ENCODE measurements around the gene CDK11B.

Gene CDK11B

DNA sequence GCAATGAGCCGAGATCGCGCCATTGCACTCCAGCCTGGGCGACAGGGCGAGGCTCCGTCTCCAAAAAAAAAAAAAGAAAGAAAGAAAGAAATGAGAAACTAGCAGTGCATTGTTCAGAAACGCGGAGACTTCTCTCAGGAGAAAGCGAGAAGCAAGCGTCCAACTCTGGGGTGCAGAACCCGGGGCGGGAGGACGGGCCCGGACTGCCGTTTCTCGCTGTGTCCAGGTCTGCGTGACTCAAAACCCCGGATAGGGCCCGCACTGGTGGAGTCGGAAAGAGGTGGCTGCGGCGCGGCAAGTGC is 43.9 kb downstream of the CDK11B start:
- peak overlapping the region; percentile 99 for H3K27ac ChIP-seq

DNA sequence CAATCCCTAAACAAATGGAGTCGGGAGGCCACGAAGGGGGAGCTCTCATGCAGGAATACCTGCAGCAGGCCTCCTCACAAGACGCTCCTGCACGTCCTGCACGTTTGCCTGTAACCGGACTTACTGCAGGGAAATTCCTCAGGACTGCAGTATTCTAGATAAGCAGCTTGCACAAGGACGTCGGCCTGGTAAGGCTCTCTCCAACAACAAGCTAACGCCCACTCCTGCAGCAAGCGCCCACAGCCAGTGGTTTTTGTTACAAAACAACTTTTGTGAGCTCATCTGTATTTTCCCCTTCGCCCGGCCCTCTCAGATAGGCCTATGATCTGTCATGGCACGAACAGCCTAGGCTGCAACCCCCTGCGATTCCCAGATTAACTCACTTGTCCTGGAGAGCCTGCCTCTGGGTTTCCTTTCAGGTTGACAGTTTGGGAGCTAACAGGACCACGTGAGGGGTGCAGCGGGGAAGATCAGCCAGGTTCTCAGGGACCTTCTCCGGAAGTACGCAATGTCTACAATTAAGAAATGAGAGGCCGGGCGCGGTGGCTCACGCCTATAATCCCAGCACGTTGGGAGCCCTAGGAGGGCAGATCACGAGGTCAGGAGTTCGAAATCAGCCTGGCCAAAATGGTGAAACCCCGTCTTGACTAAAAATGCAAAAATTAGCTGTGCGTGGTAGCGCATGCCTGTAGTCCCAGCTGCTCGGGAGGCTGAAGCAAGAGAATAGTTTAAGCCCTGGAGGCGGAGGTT is 44.4 kb downstream of the CDK11B start:
- TF ChIP-seq, protein P1, sequence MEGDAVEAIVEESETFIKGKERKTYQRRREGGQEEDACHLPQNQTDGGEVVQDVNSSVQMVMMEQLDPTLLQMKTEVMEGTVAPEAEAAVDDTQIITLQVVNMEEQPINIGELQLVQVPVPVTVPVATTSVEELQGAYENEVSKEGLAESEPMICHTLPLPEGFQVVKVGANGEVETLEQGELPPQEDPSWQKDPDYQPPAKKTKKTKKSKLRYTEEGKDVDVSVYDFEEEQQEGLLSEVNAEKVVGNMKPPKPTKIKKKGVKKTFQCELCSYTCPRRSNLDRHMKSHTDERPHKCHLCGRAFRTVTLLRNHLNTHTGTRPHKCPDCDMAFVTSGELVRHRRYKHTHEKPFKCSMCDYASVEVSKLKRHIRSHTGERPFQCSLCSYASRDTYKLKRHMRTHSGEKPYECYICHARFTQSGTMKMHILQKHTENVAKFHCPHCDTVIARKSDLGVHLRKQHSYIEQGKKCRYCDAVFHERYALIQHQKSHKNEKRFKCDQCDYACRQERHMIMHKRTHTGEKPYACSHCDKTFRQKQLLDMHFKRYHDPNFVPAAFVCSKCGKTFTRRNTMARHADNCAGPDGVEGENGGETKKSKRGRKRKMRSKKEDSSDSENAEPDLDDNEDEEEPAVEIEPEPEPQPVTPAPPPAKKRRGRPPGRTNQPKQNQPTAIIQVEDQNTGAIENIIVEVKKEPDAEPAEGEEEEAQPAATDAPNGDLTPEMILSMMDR (conservative IDR thresholded peaks at IDR 0.05) = no peak
- H3K27ac ChIP-seq = peak overlapping the region; percentile 99

More for the DNA sequence above, 43.9 kb downstream of the CDK11B start:
- TF ChIP-seq, protein P1 (conservative IDR thresholded peaks at IDR 0.05) = no peak

DNA sequence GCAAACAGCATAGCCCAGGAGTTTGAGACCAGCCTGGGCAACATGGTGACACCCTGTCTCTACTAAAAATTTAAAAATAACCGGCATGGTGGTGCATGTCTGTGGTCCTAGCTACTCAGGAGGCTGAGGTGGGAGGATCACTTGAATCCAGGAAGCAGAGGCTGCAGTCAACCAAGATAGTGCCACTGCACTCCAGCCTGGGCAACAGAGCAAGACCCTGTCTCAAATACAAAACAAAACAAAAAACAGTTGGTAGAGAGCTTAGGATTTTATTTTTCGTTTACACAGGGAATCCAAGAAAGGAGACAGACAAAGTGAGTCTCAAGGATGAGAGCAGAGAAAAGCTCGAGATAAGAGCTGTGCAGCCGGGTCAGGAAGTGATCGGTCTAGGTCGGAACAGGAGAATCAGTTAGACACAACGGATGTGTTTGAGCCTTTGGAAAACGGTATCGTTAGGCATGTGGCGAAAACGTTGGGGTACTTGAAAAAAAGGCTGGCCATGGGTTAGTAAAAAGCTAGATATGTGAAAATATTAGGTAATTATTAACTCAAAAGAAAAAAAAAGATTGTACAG is 45.2 kb downstream of the CDK11B start:
- TF ChIP-seq, protein P1 (conservative IDR thresholded peaks at IDR 0.05) = no peak
- H3K27ac ChIP-seq = peak overlapping the region; percentile 99

DNA sequence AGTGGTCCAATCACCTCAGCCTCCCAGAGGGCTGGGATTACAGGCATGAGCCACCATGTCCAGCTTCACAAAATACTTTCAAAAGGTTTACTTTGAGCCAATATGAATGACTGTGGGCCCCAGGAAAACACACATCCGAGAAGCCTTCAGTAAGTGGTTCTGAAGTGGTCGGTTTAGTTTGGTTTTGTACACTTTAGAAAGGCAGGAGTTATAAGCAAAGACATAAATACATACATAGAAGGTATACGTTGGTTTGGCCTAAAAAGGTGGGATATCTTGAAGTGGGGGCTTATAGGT is 46.8 kb downstream of the CDK11B start:
- TF ChIP-seq, protein P1 (conservative IDR thresholded peaks at IDR 0.05) = no peak
- H3K27ac ChIP-seq = no peak overlapping the region

DNA sequence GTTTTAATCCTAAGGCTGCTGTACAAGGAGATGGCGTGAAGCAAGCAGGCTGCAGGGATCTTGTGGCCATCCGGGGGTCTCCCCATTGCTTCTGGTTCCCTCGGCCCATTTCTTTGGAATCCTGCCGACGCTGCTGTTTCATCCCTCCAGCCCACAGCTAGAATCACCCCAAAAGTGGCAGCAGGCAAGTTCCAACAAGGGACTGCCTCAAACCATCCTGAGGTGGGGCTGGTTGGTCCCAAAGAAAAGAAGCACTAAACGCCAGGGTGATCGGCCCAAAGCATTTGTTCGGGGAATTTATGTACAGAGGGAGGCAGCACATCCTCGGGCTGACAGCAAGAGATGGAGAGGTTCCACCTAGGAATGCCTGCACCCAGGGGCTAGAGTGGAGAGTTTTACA is 48.0 kb downstream of the CDK11B start:
- TF ChIP-seq, protein P1 (conservative IDR thresholded peaks at IDR 0.05) = no peak
- no peak overlapping the region; the same call in 1 of the 2 replicates for H3K27ac ChIP-seq

DNA sequence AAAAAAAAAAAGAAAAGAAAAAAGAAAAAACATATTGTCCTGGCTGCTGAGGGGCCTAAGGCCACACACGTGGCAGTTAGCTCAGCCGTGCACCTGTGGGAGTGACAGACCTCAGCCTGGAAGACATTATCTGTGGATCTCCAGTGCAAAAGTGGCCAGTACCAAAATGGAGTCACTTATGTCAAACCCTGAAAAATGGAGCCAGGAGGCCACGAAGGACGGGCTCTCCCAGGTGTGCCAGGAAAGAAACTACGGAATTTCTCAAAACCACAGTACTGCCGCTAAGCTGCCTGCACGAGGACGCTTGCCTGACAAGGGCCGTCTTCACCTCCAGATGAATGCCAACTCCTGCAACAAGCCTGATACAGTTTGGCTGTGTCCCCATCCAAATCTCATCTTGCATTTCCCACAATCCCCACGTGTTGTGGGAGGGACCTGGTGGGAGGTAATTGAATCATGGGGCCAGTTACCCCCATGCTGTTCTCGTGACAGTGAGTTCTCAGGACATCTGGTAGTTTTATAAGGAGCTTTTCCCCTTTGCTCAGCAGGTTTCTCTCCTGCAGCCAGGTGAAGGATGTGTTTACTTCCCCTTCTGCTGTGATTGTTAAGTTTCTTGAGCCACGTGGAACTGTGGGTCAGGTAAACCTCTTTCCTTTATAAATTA is 48.9 kb downstream of the CDK11B start:
- H3K27ac ChIP-seq = peak overlapping the region; percentile 45; the same call in 1 of the 2 replicates
- TF ChIP-seq, protein P1 (conservative IDR thresholded peaks at IDR 0.05) = no peak

DNA sequence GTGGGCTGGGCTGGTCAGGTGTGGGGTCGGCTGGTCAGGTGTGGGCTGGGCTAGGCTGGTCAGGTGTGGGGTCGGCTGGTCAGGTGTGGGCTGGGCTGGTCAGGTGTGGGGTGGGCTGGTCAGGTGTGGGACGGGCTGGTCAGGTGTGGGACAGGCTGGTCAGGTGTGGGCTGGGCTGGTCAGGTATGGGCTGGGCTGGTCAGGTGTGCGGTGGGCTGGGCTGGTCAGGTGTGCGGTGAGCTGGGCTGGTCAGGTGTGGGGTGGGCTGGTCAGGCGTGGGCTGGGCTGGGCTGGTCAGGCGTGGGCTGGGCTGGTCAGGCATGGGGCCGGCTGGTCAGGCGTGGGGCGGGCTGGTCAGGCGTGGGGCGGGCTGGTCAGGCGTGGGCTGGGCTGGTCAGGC is 52.6 kb downstream of the CDK11B start:
- TF ChIP-seq, protein P1 (conservative IDR thresholded peaks at IDR 0.05) = no peak
- H3K27ac ChIP-seq = no peak overlapping the region

Measured in VCaP (cell line).